Measurements from ENCODE around the gene RXFP3. TPM values are rescaled to one million over a fixed set of nuclear protein-coding genes. Genes with fewer than 3 reads are reported as not detected.

Gene RXFP3
- total RNA-seq, 2 experiments from 2014 or later: not detected

DNA sequence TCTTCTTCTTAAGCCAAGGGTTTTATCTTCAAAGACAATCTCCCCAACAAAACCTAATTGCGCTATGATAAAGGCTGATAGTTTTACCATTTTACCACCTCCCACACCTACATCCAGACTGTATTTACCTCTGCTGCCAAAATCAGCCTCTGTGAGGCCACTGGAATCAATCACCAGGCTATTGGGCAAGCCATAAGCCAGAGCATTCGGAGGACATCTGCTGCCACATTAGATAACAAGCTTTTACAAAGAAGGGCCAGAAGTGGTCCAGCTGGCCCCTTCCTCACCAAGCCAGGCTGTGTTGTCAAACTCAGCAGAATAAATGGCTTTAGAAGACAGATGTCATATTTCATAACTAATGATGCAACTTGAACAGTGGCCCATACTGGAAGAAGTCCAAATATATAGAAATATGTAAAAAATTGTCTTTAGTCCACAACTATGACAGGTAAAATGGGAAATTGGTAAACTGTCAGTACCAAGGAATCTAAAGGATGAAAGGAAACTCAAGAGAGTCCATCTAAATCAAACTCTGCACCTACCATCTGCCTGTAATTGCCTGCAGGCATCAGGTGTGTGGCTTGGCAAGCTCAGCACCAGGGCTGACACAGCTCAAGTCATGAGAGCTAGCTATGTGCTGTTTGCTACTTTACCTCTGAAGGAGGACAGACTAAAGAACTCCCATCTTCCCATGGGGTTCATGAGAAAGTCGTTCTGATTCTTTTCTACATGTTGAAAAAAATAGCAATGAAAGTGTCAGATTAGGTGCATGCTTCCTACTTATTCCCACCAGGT is 32.2 kb downstream of the RXFP3 start:
- Mint-ChIP-seq H3K27me3 (ENCODE audit: low read depth) (no peaks in the 10 kb centered on the region), H3K27ac (no peak overlapping the region), H3K36me3 (ENCODE audit: low read depth) (no peaks in the 10 kb centered on the region), H3K9me3 (ENCODE audit: insufficient read depth) (no peaks in the 10 kb centered on the region), H3K4me1 (ENCODE audit: low read depth) (peaks cover 15% of the 10 kb centered on the region), H3K4me3 (no peak overlapping the region)
- ChIA-PET POLR2A (no interaction called here), CTCF (interaction anchor here (1.1 to 3.5 kb wide), 6 partner anchors 29 to 533 kb away, joined by 3 to 25 read pairs (median 15); partner anchors contain the start of gene RXFP3)
- DNase-seq (no peak), ATAC-seq (no peak)

DNA sequence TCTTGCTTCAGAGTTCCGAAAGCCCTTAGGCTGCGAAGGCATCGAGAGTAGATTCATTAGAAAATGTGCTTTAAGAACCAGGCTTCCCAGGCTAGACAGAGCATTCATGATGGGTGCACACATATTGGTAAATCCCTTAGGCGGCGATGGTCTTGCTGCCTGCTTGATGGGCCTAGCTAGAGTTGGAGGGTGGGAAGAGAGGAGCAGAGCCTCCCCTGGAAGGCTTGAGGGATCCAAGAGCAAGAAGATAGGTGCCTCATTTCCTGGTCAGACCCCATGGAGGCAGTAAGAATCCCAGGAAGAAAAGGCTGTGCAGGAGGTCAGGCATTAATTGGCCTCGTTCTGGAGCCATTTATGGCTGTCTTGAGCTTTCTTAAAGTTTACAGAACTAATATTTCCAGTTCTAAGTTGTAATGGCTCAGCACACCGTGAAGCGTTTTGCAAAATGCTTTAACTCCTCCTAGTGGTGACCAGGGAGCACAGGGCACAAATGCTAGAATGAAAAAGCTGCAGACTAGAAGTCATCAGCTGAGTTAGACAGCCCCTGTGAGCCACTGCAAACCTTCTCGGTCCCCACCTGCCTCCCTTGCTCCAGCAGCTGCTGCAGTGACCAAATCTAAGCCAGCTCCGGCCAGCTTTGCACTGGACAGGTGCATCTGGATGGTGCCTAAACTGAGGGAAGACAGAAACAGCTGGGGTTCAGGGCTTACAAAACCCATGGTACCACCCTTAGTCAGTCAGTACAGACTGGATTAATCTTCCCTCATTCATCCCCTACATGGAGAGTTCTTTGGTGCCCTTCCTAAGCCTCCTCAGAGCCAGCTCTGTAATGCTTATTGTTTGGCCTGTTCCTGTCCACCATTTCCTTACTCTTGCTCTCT is 33.6 kb downstream of the RXFP3 start:
- peak; percentile 30 for DNase-seq
- Mint-ChIP-seq H3K4me3 (no peak overlapping the region), H3K4me1 (ENCODE audit: low read depth) (peaks cover 15% of the 10 kb centered on the region), H3K27me3 (ENCODE audit: low read depth) (no peaks in the 10 kb centered on the region), H3K36me3 (ENCODE audit: low read depth) (no peaks in the 10 kb centered on the region), H3K27ac (no peak overlapping the region), H3K9me3 (ENCODE audit: insufficient read depth) (no peaks in the 10 kb centered on the region)
- ATAC-seq: peak; percentile 72
- CTCF ChIA-PET: interaction anchor here (0.7 to 3.5 kb wide), 26 partner anchors 8 to 539 kb away, joined by 3 to 25 read pairs (median 4); partner anchors contain the start of gene RXFP3
- POLR2A ChIA-PET: no interaction called here

DNA sequence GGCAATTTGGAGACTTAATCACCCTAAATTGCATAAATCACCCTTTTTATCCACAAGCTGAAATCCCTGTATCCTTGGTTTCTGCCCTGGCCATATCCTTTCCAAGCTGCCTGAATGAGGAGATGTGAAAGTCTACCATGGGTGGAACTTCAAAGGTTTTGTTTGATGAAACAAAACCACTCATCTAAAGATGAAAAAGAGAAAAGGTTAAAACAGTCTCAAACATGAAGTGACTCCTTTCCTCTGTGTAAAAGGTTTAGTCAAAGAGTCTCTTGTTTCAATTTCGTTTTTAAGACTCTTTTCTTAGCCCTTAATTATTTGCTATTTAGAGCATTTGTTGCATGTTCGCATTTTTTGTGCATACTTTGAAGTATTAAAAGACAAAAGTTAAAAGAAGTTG is 37.1 kb downstream of the RXFP3 start:
- Mint-ChIP-seq H3K4me3 (no peak overlapping the region), H3K9me3 (ENCODE audit: insufficient read depth) (no peaks in the 10 kb centered on the region), H3K27ac (no peak overlapping the region), H3K27me3 (ENCODE audit: low read depth) (no peaks in the 10 kb centered on the region), H3K4me1 (ENCODE audit: low read depth) (peaks cover 8% of the 10 kb centered on the region), H3K36me3 (ENCODE audit: low read depth) (no peaks in the 10 kb centered on the region)
- DNase-seq (no peak), ATAC-seq (no peak)
- POLR2A ChIA-PET: no interaction called here
- CTCF ChIA-PET: interaction anchor here (1.0 kb wide), 1 partner anchor 12 kb away, joined by 3 read pairs; no protein-coding TSS in a partner anchor

DNA sequence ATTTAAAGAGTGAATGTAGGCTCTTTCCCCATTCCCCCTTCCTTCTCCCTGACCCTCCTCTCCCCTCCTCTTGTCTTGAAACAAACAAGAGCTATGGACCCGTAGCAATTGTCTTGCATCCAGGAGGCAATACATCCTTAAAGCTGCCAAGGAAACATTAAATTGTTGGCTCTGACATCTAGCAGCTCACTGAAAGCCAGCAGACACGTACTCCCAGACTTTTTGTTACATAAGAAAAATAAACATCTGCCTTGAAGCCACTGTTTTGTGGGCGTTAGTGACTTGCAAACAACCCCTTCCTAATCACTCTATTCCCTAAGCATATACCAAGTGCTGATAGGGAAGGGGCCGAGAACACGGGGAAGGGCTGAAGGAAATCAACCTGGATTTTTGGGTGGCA is 39.7 kb downstream of the RXFP3 start:
- H3K4me1 Mint-ChIP-seq (ENCODE audit: low read depth): peaks cover 8% of the 10 kb centered on the region
- H3K9me3 Mint-ChIP-seq (ENCODE audit: insufficient read depth): no peaks in the 10 kb centered on the region
- DNase-seq (no peak), ATAC-seq (no peak)
- H3K27me3 Mint-ChIP-seq (ENCODE audit: low read depth): no peaks in the 10 kb centered on the region
- CTCF ChIA-PET: no interaction called here
- no peak overlapping the region for H3K4me3 Mint-ChIP-seq
- POLR2A ChIA-PET: no interaction called here
- no peak overlapping the region for H3K27ac Mint-ChIP-seq
- H3K36me3 Mint-ChIP-seq (ENCODE audit: low read depth): no peaks in the 10 kb centered on the region

DNA sequence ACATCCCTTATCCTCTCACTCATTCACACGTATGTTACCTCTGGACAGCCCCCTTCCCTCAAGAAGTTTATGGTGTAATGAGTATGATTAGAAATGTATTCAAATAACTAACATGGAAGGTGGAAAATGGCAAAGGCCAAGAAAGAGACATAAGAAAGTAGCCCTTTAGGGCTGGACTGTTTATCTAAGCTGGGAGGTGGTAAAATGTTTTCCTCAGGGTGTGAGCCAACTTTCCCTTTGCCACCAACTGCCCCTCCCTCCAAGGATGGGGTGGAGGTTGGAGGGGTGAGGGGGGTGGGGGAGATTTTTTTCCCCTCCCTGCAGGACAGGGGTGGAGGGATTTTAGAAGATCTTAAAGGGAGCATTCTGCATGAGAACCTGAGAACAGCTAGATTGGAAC is 40.1 kb downstream of the RXFP3 start:
- peaks cover 8% of the 10 kb centered on the region for H3K4me1 Mint-ChIP-seq (ENCODE audit: low read depth)
- H3K36me3 Mint-ChIP-seq (ENCODE audit: low read depth): no peaks in the 10 kb centered on the region
- CTCF ChIA-PET: no interaction called here
- H3K27me3 Mint-ChIP-seq (ENCODE audit: low read depth): no peaks in the 10 kb centered on the region
- no peak overlapping the region for H3K4me3 Mint-ChIP-seq
- no peak for DNase-seq
- ATAC-seq: no peak
- no peaks in the 10 kb centered on the region for H3K9me3 Mint-ChIP-seq (ENCODE audit: insufficient read depth)
- no peak overlapping the region for H3K27ac Mint-ChIP-seq
- POLR2A ChIA-PET: no interaction called here

DNA sequence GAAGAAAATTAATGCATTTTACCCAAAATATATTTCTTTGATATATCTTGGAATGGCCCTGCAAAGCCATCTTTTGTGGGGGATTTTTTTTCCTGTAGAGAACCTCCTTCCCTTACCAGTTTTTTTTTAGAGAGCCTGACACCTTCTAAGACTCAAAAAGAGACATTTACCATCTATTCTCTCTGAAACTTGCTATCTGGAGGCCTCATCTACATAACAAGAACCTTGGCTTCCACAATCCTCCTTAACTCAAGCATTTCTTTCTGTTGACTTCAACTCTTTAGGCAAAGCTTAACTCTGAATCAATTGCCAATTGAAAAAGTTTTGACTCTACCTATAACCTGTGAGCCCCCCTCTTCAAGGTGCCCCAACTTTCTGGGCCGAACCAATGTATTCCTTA is 42.1 kb downstream of the RXFP3 start:
- DNase-seq: no peak
- H3K9me3 Mint-ChIP-seq (ENCODE audit: insufficient read depth): no peaks in the 10 kb centered on the region
- no peak overlapping the region for H3K27ac Mint-ChIP-seq
- ATAC-seq: no peak
- H3K4me1 Mint-ChIP-seq (ENCODE audit: low read depth): peaks cover 3% of the 10 kb centered on the region
- ChIA-PET POLR2A (no interaction called here), CTCF (interaction anchor here (2.1 to 2.7 kb wide), 2 partner anchors 8 to 20 kb away, joined by 11 to 13 read pairs; no protein-coding TSS in a partner anchor)
- no peaks in the 10 kb centered on the region for H3K36me3 Mint-ChIP-seq (ENCODE audit: low read depth)
- H3K27me3 Mint-ChIP-seq (ENCODE audit: low read depth): no peaks in the 10 kb centered on the region
- H3K4me3 Mint-ChIP-seq: no peak overlapping the region

DNA sequence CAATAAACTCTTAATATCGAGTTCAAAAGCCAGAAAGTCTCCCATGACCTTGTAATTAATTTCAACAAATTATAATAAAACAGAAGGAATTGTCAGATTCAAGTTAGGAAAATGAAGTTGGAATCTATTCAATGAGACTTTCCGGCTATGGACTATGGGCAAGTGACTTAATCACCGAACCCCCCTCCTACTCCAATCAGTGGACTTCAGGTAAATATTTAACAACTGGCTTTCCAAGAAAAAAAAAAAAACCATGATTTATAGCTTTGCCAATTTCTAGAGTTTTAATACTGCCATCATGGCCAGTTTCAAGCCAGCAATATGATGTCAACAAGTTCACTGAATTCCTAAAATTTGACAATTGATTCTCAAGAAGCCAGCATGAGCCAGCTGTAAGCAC is 43.8 kb downstream of the RXFP3 start:
- H3K9me3 Mint-ChIP-seq (ENCODE audit: insufficient read depth): no peaks in the 10 kb centered on the region
- no peaks in the 10 kb centered on the region for H3K36me3 Mint-ChIP-seq (ENCODE audit: low read depth)
- no peaks in the 10 kb centered on the region for H3K27me3 Mint-ChIP-seq (ENCODE audit: low read depth)
- no peak for ATAC-seq
- H3K4me3 Mint-ChIP-seq: no peak overlapping the region
- ChIA-PET POLR2A (interaction anchor here (0.6 kb wide), 2 partner anchors 17 to 19 kb away, joined by 3 read pairs; no protein-coding TSS in a partner anchor), CTCF (interaction anchor here (0.6 to 2.6 kb wide), 2 partner anchors 10 to 69 kb away, joined by 3 to 10 read pairs; no protein-coding TSS in a partner anchor)
- no peak overlapping the region for H3K27ac Mint-ChIP-seq
- no peak for DNase-seq
- H3K4me1 Mint-ChIP-seq (ENCODE audit: low read depth): no peaks in the 10 kb centered on the region

DNA sequence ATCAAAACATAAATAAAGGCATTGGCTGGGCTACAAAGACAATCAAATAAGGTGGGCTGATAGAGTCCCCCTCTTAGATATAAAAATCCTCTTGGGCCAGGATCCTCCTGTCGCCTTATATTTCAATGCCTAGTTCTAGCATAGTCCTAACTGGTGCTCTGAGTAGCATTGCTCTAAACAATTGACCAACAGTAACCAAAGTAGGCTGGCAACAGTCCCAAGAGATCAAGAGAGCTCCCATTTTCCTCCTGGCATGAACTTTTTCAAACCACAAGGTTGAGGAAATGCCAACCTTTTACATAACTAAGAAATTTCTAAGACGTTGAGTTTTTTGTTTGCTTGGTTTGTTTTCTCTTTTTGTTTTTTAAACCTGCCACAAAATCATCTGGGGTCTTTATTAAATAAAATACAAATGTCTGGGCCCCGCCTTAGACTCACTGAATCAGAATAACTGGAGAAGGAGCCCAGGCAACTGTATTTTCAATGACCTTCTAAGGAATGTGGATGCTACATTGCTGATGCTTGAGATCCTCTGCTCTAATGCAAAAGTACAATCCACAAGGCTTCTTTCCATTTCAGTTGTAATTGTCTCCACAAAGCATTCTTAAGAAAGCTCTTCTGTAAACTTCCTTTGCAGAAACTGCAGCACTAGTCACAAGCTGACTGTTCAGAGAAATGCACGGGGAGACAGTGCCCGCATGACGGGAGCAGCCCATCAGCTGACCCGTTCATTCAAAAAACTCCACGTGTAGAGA is 45.4 kb downstream of the RXFP3 start:
- POLR2A ChIA-PET: no interaction called here
- Mint-ChIP-seq H3K36me3 (ENCODE audit: low read depth) (no peaks in the 10 kb centered on the region), H3K27ac (no peak overlapping the region), H3K4me1 (ENCODE audit: low read depth) (no peaks in the 10 kb centered on the region), H3K27me3 (ENCODE audit: low read depth) (no peaks in the 10 kb centered on the region), H3K9me3 (ENCODE audit: insufficient read depth) (no peaks in the 10 kb centered on the region), H3K4me3 (no peak overlapping the region)
- DNase-seq (no peak), ATAC-seq (no peak)
- CTCF ChIA-PET: interaction anchor here (1.3 to 2.6 kb wide), 2 partner anchors 11 to 12 kb away, joined by 3 to 10 read pairs; no protein-coding TSS in a partner anchor

DNA sequence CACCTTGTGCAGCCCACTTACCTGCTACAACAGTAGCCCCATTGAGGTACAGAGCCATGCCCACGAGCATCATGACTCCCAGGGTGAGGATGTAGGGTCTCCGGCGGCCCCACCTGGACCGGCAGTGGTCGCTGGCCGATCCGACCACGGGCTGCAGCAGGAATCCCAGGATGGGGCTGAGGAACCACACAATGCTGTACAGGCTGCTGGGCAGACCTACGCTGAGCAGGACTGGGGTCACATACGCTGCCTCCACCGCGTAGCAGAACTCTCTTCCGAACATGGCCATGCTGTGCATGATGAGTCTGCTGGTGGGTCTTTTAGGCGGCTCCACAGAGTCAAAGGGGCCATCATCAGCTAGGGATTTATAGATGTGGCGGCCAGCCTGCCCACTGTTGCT is 48.0 kb downstream of the RXFP3 start:
- Mint-ChIP-seq H3K36me3 (ENCODE audit: low read depth) (peaks cover 18% of the 10 kb centered on the region), H3K4me1 (ENCODE audit: low read depth) (no peaks in the 10 kb centered on the region), H3K9me3 (ENCODE audit: insufficient read depth) (peaks cover 6% of the 10 kb centered on the region), H3K4me3 (no peak overlapping the region), H3K27ac (no peak overlapping the region), H3K27me3 (ENCODE audit: low read depth) (no peaks in the 10 kb centered on the region)
- ChIA-PET POLR2A (no interaction called here), CTCF (no interaction called here)
- DNase-seq: no peak
- ATAC-seq: no peak

DNA sequence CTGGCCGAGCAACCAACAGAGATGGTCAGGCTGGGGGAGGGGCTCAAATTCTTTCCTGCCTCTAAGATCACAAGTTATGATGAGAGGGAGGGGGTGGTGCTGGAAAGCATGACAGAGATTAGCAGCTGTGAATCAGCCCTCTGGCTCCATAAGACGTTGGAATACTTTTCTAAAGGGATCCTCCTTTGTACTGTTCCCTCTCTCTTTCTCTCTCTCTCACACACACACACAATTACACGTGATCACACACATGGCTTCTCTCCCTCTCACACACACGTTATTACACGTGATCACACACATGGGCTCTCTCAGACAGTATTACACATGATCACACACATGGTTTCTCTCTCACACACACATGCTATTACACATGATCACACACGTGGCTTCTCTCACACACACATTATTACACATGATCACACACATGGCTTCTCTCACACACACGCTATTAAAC is 48.5 kb downstream of the RXFP3 start, which contains the start of gene SLC45A2:
TSS of gene SLC45A2 (minus strand) at position 23 of the 454 bp plus-strand sequence. CDS start 110 bp downstream, outside the sequence.
- Mint-ChIP-seq H3K27ac (no peak within 1 kb of the TSS), H3K9me3 (ENCODE audit: insufficient read depth) (peaks cover 6% of the 10 kb centered on the region), H3K36me3 (ENCODE audit: low read depth) (peaks cover 21% of the 10 kb centered on the region), H3K27me3 (ENCODE audit: low read depth) (no peaks in the 10 kb centered on the region), H3K4me1 (ENCODE audit: low read depth) (no peaks in the 10 kb centered on the region), H3K4me3 (no peak within 1 kb of the TSS)
- no peak for ATAC-seq
- DNase-seq: no peak
- CTCF ChIA-PET: no interaction called here
- POLR2A ChIA-PET: no interaction called here

DNA sequence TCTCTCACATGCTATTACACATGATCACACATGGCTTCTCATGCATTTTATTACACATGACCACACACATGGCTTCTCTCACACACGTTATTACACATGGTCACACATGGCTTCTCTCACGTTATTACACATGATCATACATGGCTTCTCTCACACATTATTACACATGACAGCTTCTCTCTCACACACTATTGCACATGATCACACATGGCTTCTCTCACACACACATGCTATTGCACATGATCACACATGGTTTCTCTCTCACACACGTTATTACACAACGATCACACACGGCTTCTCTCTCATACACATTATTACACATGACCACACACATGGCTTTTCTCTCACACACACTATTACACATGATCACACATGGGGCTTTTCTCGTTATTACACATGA is 49.3 kb downstream of the RXFP3 start:
- Mint-ChIP-seq H3K9me3 (ENCODE audit: insufficient read depth) (peaks cover 6% of the 10 kb centered on the region), H3K27me3 (ENCODE audit: low read depth) (no peaks in the 10 kb centered on the region), H3K4me3 (no peak overlapping the region), H3K4me1 (ENCODE audit: low read depth) (no peaks in the 10 kb centered on the region), H3K27ac (no peak overlapping the region), H3K36me3 (ENCODE audit: low read depth) (peaks cover 21% of the 10 kb centered on the region)
- CTCF ChIA-PET: no interaction called here
- ATAC-seq (no peak), DNase-seq (no peak)
- POLR2A ChIA-PET: no interaction called here

Measured in activated CD8-positive, alpha-beta T cell treated with anti-CD3 and anti-CD28 coated beads, Interleukin-2, amount 10 ng/mL, durations not matched to agents 7 days and 5 days (primary cell).